ENCODE data around the gene RGS19.

GRCh38 chr20:64073476-64074183 lies 5.7 kb downstream of the RGS19 start:
- no peak for TF ChIP-seq RAD21 (IDR thresholded peaks at IDR 0.05; ENCODE audit: low read depth)
- TF ChIP-seq CEBPB (IDR thresholded peaks at IDR 0.05), result no peak
- TF ChIP-seq, protein P1, sequence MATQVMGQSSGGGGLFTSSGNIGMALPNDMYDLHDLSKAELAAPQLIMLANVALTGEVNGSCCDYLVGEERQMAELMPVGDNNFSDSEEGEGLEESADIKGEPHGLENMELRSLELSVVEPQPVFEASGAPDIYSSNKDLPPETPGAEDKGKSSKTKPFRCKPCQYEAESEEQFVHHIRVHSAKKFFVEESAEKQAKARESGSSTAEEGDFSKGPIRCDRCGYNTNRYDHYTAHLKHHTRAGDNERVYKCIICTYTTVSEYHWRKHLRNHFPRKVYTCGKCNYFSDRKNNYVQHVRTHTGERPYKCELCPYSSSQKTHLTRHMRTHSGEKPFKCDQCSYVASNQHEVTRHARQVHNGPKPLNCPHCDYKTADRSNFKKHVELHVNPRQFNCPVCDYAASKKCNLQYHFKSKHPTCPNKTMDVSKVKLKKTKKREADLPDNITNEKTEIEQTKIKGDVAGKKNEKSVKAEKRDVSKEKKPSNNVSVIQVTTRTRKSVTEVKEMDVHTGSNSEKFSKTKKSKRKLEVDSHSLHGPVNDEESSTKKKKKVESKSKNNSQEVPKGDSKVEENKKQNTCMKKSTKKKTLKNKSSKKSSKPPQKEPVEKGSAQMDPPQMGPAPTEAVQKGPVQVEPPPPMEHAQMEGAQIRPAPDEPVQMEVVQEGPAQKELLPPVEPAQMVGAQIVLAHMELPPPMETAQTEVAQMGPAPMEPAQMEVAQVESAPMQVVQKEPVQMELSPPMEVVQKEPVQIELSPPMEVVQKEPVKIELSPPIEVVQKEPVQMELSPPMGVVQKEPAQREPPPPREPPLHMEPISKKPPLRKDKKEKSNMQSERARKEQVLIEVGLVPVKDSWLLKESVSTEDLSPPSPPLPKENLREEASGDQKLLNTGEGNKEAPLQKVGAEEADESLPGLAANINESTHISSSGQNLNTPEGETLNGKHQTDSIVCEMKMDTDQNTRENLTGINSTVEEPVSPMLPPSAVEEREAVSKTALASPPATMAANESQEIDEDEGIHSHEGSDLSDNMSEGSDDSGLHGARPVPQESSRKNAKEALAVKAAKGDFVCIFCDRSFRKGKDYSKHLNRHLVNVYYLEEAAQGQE (IDR thresholded peaks at IDR 0.05; ENCODE audit: low read depth), result no peak
- TF ChIP-seq, protein P2, sequence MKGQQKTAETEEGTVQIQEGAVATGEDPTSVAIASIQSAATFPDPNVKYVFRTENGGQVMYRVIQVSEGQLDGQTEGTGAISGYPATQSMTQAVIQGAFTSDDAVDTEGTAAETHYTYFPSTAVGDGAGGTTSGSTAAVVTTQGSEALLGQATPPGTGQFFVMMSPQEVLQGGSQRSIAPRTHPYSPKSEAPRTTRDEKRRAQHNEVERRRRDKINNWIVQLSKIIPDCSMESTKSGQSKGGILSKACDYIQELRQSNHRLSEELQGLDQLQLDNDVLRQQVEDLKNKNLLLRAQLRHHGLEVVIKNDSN (IDR thresholded peaks at IDR 0.05), result no peak
- no peak for TF ChIP-seq TCF12 (IDR thresholded peaks at IDR 0.05; ENCODE audit: low read depth)
- TF ChIP-seq, protein P3, sequence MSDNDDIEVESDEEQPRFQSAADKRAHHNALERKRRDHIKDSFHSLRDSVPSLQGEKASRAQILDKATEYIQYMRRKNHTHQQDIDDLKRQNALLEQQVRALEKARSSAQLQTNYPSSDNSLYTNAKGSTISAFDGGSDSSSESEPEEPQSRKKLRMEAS (IDR thresholded peaks at IDR 0.05), result no peak
- no peak for TF ChIP-seq EP300 (IDR thresholded peaks at IDR 0.05; ENCODE audit: borderline replicate concordance)
- no peak for TF ChIP-seq TEAD4 (IDR thresholded peaks at IDR 0.05)
- TF ChIP-seq TAF1 (IDR thresholded peaks at IDR 0.05; ENCODE audit: low read depth), result no peak
- TF ChIP-seq ZBTB7A (IDR thresholded peaks at IDR 0.05; ENCODE audit: low read depth), result no peak
- no peak for TF ChIP-seq CREB1 (IDR thresholded peaks at IDR 0.05; ENCODE audit: low read depth)
- no peak for TF ChIP-seq YY1 (IDR thresholded peaks at IDR 0.05; ENCODE audit: low read depth)
